Kidney epithelial cell (primary cell): ENCODE data around the gene ELMO1. TPM values are rescaled to one million over a fixed set of nuclear protein-coding genes. Genes with fewer than 3 reads are reported as not detected.
"Not testable (repeated sequence)": the region's sequence is repeated elsewhere in the genome, so short reads cannot be mapped to it uniquely, and the experiment has no call there.

Source experiments
- DNase-seq: peaks from one replicate; pipeline ENCODE4 v3.0.0-alpha.2; 2010; ENCODE audit warnings: low read depth
- H3K27me3 ChIP-seq: 2 replicates; pipeline ENCODE4 v1.6.0; 2011; ENCODE audit warnings: low read length; ENCODE audit not compliant: control insufficient read depth, insufficient read depth
- H3K36me3 ChIP-seq: 2 replicates; pipeline ENCODE4 v1.5.1; 2011; ENCODE audit warnings: low read length; ENCODE audit not compliant: control insufficient read depth, insufficient read depth
- H3K4me3 ChIP-seq: 2 replicates; pipeline ENCODE4 v1.5.1; 2011; ENCODE audit warnings: low read depth, mild to moderate bottlenecking, control low read depth, low read length
- total RNA-seq: library from RNA; depleted of rRNA; stranded (reverse); fragments of >200 nt; gene quantifications from 2 replicates; pipeline ENCODE4 v1.2.3, GENCODE V29; 2015
- TF ChIP-seq, protein P1 (sequence below): IDR thresholded peaks from 2 replicates; pipeline ENCODE4 v1.5.1; 2011; ENCODE audit warnings: mild to moderate bottlenecking, moderate library complexity, low read length, control low read depth, inconsistent platforms; ENCODE audit not compliant: insufficient read depth, poor library complexity, severe bottlenecking

The ELMO1 gene
- total RNA-seq, 1 donor from 2014 or later = 11.4 TPM

GRCh38 chr7:37149051-37149772 lies 299.5 kb downstream of the ELMO1 start:
- no peaks in the 10 kb centered on the region for H3K36me3 ChIP-seq
- no peak for DNase-seq
- TF ChIP-seq, protein P1, sequence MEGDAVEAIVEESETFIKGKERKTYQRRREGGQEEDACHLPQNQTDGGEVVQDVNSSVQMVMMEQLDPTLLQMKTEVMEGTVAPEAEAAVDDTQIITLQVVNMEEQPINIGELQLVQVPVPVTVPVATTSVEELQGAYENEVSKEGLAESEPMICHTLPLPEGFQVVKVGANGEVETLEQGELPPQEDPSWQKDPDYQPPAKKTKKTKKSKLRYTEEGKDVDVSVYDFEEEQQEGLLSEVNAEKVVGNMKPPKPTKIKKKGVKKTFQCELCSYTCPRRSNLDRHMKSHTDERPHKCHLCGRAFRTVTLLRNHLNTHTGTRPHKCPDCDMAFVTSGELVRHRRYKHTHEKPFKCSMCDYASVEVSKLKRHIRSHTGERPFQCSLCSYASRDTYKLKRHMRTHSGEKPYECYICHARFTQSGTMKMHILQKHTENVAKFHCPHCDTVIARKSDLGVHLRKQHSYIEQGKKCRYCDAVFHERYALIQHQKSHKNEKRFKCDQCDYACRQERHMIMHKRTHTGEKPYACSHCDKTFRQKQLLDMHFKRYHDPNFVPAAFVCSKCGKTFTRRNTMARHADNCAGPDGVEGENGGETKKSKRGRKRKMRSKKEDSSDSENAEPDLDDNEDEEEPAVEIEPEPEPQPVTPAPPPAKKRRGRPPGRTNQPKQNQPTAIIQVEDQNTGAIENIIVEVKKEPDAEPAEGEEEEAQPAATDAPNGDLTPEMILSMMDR = no peak
- no peaks in the 10 kb centered on the region for H3K27me3 ChIP-seq
- no peak overlapping the region for H3K4me3 ChIP-seq

- Histone ChIP-seq H3K27me3 (no peaks in the 10 kb centered on the region), H3K36me3 (no peaks in the 10 kb centered on the region), H3K4me3 (no peak overlapping the region)
- no peak for DNase-seq
- TF ChIP-seq, protein P1 = no peak
Measured at GRCh38 chr7:37145682-37146081, 303.0 kb downstream of the ELMO1 start.

- H3K4me3 ChIP-seq = no peak overlapping the region
- no peaks in the 10 kb centered on the region for H3K36me3 ChIP-seq
- no peak for DNase-seq
- no peaks in the 10 kb centered on the region for H3K27me3 ChIP-seq
- TF ChIP-seq, protein P1 = no peak
Measured at GRCh38 chr7:37144423-37144822, 304.2 kb downstream of the ELMO1 start.

DNA sequence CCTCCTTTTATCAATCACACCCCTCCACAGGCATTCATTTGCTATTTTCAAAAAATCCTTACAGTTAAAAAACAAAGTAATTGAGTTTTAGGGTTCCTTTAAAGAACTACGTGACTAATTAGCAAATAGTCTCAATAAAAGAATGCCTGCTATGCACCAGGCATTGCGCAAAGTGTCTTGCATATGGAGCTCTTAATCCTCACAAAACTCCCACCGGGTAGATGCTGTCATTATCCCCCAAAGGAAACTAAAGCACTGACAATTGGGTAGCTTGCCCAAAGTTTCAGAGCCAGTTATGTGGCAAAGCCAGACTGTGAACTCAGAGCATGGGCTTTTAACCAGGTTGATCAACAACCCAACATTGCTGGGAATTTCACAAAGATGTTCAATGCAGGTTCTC lies 305.7 kb downstream of the ELMO1 start:
- TF ChIP-seq, protein P1 = no peak
- no peak for DNase-seq
- H3K4me3 ChIP-seq = no peak overlapping the region
- H3K27me3 ChIP-seq = no peaks in the 10 kb centered on the region
- no peaks in the 10 kb centered on the region for H3K36me3 ChIP-seq

DNA sequence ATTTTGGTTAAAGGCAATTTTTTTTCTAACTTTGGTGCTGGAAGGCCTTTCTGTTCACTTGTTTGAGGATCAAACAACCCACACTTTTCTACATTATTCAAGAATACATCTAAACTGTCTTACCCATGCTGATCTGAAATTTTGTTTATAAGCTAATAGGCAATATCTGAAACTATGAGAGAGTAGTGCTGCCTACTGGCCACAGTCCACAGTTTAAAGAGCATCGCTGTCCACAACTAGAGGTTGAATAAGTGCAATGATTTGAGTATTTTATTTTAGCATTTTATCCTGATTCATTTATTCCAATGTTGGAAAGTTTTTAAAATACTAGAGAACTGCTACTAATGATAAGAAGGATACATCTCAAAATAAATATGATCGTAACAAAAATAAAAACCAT lies 306.9 kb downstream of the ELMO1 start:
- DNase-seq = no peak
- Histone ChIP-seq H3K36me3 (no peaks in the 10 kb centered on the region), H3K4me3 (no peak overlapping the region), H3K27me3 (no peaks in the 10 kb centered on the region)
- TF ChIP-seq, protein P1 = no peak

GRCh38 chr7:37133902-37134301 lies 314.8 kb downstream of the ELMO1 start:
- H3K36me3 ChIP-seq, H3K27me3 ChIP-seq, DNase-seq, H3K4me3 ChIP-seq: not testable (repeated sequence)
